ENCODE measurements around the gene HIRA.
A peak's percentile ranks its signal among the peaks of the same experiment; 100 is the strongest.
"Not testable (repeated sequence)": the region's sequence is repeated elsewhere in the genome, so short reads cannot be mapped to it uniquely, and the experiment has no call there.

HIRA gene

DNA sequence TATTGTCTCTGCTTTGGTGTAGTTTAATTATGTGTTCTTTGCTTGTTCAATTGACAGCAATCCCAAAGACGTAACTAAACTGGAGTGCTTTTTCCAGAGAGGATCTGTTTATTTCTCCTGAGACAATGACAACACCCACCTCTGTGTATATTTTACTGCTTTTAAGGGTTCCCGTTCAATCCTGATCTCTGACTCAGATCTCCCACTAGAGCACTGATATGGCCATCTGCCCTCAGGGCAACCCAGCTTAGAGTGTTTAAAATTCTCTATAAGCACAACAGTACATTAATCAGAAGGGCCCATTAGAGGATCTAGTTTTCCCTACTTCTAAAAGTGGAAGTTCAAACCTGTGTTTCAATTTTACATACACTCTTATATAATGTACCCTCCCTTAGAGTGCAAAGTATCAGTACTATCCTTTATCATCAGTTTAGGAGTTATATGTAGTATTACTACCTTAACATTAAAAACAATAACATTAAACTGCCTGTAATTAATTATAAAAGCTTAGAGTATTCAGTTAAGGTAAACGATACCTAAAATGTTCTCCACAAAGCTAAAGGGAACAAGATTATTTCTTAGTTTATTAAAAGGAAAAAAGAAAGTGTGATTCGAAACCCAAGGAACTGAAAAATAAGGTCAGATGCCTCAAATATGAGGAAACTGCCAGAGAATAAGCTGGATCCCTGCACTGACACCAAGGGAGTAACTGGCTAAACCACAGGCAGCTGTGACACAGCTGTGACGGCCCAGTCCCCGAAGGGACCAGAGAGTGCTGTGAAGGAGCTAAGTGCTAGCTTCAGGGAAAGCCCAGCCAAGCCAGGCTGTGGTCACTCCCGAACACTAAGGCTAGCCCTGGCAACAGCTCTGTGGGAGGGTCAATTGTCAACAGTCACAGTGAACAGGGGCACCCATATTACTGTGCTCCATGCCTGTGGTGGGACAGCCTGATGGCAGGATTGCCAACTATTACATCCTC, 32.2 kb upstream of the HIRA start:
- DNase-seq = no peak

DNA sequence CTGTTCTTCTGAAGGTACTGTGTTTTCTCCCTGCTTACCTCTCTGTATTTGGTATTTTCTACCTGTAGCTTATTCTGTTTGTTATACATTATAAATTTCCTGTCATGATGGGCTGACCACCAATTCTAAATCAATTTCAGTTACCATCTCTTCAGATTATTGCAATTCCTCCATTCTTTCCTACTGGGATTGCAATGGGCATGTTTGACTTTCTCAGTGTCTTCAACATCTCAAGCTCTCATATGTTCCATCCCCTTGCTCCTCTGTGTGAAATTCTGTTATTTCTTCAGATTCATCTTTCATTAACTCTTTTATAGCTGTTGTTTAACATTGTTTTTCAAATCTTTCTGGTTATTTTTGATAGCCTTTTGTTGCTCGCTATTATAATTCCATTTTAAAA, 31.5 kb upstream of the HIRA start:
- DNase-seq = no peak

DNA sequence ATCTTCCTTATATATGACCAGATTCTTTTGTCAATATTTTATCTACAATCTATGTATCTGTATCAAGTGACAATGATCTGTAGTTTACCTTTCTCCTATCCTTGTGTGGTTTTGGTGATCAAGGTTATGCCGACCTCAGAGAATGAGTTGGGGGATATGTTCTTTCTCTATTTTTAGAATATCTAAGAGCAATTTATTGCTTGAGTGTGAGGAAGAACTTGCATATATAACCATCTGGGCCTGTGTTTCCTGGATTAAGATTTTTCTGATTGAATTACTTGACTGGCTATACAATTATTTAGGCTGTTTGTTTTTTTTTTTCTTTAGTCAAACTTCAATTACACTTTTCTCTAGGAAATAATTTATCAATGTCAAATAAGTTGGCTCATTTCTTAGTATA, 30.0 kb upstream of the HIRA start:
- DNase-seq = no peak

DNA sequence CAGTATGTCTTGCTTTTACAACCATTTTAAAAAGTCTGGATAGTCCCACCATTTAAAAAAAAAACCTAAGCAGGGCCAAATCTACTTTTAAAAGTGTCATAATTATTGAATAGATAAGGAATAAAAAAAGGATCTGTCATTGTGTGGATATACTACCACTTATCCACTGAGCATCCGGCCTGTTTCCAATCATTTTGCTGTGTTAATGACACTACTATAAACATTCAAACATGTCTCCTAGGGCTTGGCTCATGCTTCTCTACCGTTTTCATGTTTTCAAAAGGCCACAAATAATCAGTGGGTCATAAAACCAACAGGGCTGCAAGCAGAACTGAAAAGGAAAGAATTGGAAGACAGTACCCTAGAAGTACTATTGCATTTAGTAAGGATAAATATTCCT, 28.5 kb upstream of the HIRA start:
- no peak for DNase-seq

DNA sequence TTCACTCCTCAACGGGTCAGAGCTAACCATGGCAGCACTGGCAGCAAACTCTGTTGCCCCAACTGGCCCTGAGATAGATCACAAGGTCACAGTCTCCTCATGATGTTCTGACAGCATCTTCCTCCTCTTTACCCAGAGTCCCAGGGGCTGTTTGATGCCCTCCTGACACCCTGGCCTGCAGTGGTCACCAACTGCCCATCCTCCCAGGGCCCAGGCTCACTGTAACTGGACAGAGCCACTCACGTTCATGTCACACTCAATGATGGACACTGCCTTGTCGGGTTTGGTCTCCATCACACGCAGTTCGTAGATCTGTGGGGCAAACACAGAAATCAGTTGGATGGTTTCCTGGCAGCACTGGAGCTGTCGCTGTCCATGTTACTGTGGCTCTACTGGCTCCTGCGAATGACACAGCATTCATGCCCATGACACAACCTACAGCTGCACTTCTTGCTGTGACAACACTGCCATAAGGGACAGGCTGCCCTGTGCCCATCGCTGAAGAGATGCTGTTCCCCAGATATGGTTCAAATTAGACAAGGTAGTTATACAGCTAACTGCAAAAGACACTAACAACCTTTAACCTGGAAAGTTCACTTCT, 26.4 kb upstream of the HIRA start:
- no peak for DNase-seq

DNA sequence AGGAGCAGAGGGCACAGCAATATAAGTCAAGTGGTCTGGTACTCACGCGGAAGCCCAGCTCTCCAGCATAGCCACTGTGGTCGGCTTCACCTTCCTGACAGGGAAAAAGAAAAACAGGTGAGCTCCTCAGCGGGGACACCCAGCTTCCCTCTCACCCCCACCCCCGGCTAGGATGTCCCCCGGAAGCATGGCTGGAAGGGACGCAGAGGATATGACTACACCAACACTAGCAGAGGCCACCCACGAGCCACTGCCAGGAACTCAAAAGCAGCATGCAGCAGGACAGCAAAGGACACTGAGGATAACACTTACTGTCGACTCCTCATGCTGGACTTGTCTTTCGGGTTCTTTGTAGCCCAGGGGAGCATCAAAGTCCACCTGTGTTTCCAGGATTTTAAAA, 25.0 kb upstream of the HIRA start:
- DNase-seq = no peak

DNA sequence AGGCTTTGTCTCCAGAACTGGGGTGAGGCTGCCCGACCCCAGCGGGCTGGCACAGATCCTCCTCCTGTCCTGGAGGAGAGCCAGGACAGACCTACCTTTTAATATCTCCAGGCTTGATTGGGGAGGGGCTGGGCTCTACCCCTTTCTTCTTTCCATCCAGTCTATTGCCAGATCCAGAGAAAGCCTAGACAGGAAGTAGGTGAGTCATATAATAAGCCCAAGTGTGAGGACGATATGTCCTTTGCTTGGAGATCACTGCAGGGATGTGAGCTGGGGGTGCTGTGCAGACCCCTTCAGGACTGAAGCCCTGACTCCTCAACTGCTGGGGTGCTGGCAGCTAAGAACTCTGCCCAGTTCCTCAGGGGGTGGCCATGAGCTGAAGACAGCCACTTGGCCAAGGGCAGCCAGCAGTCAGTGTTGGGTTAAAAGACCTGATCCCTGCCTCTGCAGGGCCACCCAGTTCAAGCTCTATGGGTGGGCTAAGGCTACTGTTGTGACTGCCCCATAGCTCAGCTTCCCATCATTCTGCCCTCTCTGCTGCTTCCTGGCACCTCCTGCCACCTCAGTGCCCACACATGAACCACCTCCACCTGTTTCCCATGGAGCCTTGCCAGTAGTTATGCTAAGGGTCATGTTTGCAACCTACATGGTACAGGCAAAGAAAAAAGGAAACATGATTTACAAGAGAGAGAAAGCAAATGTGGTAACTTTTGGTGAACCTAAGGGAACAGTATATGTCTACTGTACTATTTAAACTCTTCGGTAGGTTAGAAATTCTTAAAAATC, 24.2 kb upstream of the HIRA start:
- no peak for DNase-seq

DNA sequence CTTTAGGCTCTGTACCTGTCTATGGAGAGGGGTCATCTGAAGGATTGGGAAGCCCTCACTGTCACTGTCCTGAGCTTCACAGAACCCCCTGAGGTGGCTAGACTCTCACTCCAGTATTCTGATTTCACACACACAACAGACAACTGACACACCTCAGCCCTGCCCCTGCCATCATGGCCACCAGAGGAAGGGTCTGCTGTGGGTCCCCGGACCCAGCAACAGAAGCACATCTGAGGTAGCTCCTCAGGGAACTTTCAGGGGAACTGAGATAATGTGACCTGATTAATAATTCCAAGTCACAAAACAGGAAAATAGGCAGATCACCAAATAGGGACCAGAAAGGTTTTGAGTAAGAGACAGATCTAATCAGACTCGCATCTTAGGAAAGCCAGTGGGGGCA, 23.5 kb upstream of the HIRA start:
- DNase-seq = no peak

DNA sequence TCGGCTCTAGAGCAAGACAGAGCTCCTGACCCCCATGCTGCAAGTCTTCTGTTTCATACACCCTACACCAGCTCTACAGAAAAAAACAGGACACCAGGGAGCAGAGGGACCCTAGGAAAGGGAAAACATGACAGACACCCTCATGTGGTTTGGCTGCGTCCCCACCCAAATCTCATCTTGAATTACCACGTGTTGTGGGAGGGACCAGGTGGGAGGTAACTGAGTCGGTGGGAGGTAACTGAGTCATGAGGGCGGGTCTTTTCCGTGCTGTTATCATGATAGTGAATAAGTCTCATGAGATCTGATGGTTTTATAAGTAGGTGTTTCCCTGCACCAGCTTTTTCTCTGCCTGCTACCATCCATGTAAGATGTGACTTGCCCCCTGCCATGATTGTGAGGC, 22.6 kb upstream of the HIRA start:
- no peak for DNase-seq

DNA sequence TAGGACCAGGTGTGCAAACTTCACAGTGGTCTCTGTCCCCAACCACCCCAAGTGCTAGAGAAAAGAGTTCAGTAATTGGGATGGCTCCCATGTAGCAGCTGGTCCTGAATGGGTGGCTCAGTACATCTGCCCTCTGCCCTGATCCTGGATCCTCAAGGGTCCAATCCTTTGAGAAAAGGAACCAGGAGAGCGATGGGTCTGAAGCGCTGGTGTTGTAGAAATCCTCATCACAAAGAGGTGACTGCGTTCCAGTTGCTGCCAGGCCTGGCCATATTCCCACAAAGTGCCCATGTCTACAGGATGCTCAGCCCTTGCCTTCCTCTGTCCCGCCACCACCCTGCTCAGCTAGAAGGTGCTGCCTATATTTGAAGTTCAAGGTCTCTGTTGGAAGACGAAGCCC, 22.2 kb upstream of the HIRA start:
- DNase-seq = no peak

DNA sequence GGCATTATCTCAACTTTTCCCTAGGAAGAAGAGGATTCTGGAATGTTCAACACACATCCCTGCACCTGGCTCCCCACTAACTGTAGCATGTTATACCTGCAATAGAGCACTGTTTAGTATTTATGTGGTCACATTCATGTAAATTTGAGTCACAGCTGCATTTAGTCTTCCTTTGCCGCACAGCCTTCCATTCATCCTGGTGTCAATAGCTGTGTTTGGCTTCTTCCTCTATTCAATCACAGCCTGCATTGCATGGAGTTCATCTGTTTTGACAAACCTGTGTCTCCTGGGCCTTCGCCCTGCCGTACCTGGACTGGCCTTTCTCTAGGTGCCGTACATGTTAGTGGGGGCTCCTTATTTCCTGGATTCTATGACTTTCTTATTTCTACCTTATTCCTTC, 20.0 kb upstream of the HIRA start:
- no peak for DNase-seq

DNA sequence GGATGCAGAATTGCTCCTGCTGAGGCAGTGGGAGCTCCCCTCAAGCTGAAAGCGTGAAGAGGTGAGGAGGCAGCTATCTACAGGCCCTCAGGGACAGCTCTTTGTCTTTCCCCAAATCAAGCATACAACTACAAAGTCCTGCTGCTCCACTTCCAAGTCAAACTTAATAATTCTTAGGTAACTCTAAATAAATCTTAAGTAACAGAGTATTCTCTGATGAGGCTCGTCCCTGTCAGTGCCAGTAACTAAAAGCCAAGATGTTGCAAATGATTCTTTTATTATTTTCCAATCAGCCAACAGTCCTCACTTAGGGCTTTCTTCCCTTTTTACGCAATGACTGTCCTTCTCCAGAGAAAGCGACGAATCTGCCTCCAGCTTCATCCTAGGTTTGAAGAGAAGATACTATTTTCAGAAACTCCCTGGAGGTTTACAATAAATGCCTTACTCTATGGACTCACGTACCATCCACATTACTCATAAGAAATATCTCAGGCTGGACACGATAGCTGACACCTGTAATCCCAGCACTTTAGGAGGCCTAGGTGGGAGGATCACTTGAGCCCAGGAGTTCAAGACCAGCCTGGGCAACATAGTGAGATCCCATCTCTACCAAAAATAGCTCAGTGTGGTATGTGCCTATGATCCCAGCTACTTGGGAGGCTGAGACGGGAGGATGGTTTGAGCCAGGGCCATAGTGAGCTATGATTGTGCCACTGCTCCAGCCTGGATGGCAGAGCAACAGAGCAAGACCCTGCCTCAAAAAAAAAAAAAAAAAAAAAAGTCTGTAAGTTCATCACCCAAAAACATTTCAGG, 19.0 kb upstream of the HIRA start:
- no peak for DNase-seq

DNA sequence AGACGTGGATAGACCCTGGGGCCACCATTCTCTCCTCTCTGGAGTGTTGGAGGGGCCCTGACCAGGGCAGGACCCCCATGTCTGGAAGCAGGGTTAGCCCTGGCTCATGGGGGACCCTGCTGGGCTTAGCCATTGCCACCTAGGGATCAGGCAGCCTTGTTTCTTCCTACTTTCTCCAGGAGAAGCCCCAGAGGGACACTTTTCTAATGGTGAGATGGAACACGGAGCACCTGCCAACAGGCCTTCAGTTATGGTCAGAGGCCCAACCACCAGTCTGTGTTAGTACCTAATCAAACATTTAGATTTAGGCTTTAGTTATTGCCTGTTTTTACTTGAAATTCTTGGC, 17.9 kb upstream of the HIRA start:
- DNase-seq = no peak

DNA sequence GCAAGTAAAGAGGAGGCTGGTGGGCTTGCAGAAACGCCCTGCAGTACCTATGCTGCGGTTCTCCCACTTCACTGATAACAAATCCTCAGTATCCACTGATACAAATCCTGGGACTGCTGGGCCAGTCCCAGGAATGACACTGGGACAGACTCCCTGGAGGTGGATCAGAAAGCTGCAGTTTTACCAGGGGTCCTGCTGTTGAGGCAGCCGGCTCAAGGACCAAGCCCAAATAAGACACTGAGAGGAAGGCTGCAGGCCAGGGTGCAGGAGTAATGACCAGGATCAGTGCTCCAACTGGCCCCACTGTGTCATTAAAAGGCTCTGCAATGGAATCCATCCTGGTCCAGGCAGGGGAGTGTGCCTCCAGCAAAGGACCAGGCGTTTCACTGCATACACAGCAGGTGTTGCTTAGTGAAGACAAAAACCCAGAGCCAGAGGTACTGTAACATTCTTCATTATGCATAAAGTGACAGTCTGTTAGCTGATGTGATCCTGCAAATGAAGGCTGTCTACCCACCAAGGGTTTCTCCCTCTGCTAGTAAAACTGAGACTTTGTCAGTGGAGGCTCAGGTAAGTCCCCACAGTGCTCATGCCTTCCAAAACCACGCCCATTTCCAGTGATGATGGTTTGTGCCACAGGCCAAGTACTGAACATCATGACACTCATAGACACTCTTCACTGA, 17.3 kb upstream of the HIRA start:
- no peak for DNase-seq

DNA sequence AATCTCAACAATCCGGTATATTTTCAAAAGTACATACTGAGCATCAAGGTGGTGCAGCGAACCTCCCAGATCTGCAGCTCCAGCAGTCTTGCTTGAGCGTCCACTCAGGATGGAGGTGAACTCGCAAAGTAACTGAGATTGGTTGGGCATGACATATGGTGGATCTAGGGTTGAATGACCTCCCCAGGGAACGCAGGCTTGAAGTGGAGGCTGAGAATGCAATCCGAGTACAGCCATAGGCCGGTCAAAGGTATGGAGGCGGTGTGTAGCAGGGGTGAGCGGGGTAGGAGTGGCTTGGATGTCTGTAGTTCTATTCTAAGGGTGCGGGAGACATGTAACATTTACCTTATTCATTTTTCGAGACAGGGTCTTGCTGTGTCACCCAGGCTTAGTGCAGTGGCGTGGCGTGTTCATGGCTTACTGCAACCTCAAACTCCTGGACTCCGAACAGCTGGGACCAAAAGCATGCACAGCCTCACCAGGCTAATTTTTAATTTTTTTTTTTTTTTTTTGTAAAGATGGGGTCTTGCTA, 16.6 kb upstream of the HIRA start:
- DNase-seq = no peak

DNA sequence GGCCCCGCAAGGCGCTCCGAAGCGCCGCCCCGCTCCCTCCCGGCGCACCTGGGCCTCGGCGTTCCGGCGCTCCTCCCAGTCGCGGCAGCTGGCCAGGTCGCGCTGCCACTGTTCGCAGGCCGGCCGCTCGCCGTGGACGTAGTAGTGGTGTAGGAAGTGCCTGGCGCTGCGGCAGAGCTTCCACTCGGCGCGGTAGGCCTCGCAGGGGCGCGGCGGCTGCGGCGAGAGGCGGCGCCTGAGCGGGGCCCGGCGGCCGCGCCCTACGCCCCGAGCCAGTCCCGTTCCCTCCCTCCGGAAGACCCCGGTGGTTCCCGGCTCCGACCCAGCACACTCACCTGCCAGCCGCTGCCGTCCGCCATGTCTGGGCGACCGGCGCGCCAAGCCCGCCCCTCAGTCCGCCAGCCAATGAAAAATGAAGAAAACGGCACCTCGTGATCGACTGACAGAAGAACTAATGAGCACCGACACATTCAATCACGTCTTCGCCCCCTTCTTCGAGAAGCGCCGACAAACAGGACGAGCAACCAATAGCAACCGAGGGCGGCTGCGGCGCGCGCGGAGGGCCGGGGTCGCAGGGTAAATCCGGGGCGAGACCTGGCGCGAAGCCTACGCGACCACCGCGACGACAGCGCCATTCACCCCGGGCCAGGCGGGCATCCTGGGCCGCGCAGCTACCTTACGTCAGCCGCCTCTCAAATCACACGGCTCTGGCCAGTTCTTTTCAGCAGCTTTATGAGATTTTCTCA, 16.0 kb upstream of the HIRA start, which contains the start of gene C22orf39:
Gene C22orf39, minus strand, starts transcription at position 382 of the 746 bp plus-strand sequence. Its CDS starts 23 bp downstream, at position 359.
- peak; percentile 87 for DNase-seq

DNA sequence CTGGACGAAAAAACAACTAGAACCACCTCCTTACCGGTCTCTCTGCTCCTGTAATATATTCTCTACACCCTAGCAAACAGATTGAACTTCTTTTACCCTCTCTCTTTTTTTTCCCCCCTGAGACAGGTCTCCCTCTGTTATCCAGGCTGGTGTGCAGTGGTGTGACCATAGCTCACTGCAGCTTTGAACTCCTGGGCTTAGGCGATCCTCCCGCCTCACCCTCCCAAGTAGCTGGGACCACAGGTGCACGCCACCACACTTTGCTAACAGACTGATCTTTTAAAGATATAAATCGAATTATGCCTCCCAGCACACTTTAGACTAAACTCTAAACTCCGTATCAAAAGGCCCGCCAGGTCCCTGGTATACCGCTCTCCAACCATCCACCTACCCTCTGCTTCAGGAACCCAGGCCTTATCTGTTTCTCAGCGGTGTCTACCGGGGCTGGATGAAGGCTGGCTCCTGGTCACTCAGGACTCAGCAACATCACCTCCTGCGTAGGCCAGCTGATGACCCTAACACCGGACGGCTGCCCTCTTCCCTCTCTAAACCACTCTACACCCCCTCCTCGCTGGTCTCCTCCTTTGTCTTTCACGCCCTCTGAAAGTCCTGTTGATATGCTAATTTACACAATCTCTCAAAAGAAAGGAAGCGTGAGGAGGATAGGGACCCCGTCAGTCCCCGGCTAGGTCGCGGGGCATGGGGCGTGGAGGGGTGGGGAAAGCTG, 15.2 kb upstream of the HIRA start:
- no peak for DNase-seq

DNA sequence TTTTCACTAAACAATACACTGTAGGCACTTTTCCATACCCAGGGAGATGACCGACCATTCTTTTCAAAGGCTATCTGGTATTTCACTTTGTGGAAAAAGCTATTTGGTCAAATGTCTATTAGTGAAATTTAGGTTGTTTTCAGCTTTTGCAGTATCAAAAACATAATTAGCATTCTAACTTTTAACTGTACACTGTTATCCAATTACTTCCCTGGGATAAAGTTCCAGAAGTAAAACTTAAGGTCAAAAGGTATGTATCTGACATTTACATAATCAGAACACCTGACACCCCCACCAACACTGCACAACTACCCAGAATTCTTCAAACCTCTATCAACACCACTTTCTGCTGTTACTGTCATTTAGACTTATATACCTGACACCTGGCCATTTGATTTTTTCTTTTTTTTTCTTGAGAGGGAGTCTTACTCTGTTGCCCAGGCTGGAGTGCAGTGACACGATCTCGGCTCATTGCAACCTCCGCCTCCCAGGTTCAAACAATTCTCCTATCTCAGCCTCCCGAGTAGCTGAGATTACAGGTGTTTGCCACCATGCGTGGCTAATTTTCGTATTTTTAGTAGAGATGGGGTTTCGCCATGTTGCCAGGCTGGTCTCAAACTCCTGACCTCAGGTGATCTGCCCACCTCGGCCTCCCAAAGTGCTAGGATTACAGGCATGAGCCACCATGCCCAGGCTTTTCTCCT, 13.9 kb upstream of the HIRA start:
- DNase-seq = not testable (repeated sequence)

DNA sequence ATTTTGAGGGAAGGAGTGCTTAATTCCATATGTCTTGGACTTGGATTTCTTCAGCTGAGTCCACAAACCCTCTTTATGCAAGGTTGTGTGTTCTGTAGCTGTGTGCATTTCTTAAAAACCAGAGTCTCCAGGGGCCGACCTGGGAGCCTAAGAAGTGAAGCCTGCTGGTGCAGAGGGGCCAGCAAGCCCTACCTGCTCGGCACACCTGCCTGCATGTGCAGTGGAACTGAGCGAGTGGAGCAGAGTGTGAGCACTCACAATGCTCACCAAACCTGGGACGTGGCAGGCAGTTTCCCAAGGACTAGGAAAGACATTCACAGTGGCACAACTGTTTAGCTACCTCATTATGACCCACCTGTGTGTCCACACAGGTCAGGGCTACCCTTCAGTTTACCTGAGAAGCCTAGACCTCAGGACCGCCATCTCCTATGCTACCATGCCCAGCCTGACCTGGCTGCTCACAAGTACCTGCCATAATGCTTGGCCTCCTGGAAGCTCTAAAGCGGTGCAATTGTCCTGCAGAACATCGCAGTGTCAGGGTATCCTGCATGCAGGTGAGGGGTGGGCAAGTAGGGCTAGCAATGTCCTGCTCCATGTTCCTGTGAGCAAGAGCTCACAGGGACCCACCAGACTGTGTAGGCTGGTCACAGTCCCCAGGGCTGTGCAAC, 12.1 kb upstream of the HIRA start:
- no peak for DNase-seq
